Measurements from ENCODE around the gene PEMT. TPM values are rescaled to one million over a fixed set of nuclear protein-coding genes. Genes with fewer than 3 reads are reported as not detected.

The PEMT gene
- total RNA-seq, 1 donor from 2014 or later: 24.0 TPM

DNA sequence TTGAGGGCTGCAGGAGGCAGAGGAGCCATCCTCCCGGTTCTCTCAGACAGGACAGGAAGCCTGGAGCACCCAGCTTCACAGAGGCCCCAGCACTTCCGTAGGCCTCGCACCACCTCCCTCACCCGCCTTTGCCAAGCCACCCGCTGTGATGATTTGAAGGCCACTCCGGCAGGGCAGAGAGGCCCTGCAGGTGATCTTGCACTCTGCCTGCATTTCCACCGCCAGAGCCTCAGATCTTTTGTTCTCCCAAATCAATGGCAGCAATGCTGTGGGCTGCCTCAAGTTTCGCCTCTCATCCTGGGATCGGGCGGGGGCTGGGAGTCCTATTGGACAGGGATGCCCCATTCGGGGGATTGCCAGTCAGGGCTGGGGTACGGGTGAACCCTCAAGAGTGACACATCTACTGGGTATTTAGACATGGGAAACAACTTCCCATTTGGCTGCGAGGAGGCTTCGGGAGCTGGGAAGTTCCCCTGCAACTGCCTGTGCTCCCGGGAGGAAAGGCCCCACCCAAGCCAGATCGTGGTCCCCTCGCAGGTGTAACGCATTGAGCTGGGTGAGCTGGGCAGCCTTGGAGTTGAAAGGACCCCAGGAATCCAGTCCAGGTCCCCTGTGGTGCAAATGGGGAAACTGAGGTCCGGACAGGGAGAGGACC, 34.8 kb upstream of the PEMT start:
- H3K9me3 Mint-ChIP-seq (ENCODE audit: unreplicated experiment): peaks cover 2% of the 10 kb centered on the region
- H3K27me3 Mint-ChIP-seq (ENCODE audit: unreplicated experiment): peaks cover 2% of the 10 kb centered on the region
- peaks cover 12% of the 10 kb centered on the region for H3K4me1 Mint-ChIP-seq (ENCODE audit: low read depth, unreplicated experiment)
- no peak for TF ChIP-seq CTCF (IDR thresholded peaks at IDR 0.05; ENCODE audit: partially characterized antibody, unreplicated experiment)
- no peak overlapping the region for H3K27ac Mint-ChIP-seq (ENCODE audit: unreplicated experiment)
- DNase-seq: no peak
- H3K36me3 Mint-ChIP-seq (ENCODE audit: unreplicated experiment): no peaks in the 10 kb centered on the region
- no peak overlapping the region for H3K4me3 Mint-ChIP-seq (ENCODE audit: unreplicated experiment)

GRCh38 chr17:17624741-17625140, 33.2 kb upstream of the PEMT start:
- Mint-ChIP-seq H3K4me3 (ENCODE audit: unreplicated experiment) (no peak overlapping the region), H3K27ac (ENCODE audit: unreplicated experiment) (no peak overlapping the region), H3K4me1 (ENCODE audit: low read depth, unreplicated experiment) (peaks cover 12% of the 10 kb centered on the region), H3K27me3 (ENCODE audit: unreplicated experiment) (peaks cover 2% of the 10 kb centered on the region), H3K36me3 (ENCODE audit: unreplicated experiment) (no peaks in the 10 kb centered on the region), H3K9me3 (ENCODE audit: unreplicated experiment) (peaks cover 2% of the 10 kb centered on the region)
- TF ChIP-seq CTCF (IDR thresholded peaks at IDR 0.05; ENCODE audit: partially characterized antibody, unreplicated experiment): no peak
- DNase-seq: no peak

- Mint-ChIP-seq H3K9me3 (ENCODE audit: unreplicated experiment) (peaks cover 2% of the 10 kb centered on the region), H3K4me1 (ENCODE audit: low read depth, unreplicated experiment) (peaks cover 12% of the 10 kb centered on the region), H3K27me3 (ENCODE audit: unreplicated experiment) (peaks cover 2% of the 10 kb centered on the region), H3K36me3 (ENCODE audit: unreplicated experiment) (no peaks in the 10 kb centered on the region), H3K4me3 (ENCODE audit: unreplicated experiment) (peak overlapping the region; percentile 5), H3K27ac (ENCODE audit: unreplicated experiment) (no peak overlapping the region)
- no peak for DNase-seq
- TF ChIP-seq CTCF (IDR thresholded peaks at IDR 0.05; ENCODE audit: partially characterized antibody, unreplicated experiment): no peak
Observed at GRCh38 chr17:17623904-17624303, 32.4 kb upstream of the PEMT start.

DNA sequence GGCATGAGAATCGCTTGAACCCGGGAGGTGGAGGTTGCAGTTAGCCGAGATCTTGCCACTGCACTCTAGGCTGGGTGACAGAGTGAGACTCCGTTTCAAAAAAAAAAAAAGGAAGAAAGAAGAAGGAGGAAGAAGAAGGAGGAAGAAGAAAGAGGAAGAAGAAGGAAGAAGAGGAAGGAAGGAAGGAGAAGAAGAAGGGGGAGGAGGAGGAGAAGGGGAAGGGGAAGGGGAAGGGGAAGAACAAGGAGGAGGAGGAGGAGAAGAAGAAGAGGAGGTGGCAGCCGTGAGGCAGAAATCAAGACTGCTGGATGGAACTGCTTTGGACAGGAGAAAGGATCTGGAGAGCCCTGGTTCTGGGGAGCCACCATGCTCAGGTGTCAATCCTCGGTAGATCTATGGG, 29.7 kb upstream of the PEMT start:
- no peak for TF ChIP-seq CTCF (IDR thresholded peaks at IDR 0.05; ENCODE audit: partially characterized antibody, unreplicated experiment)
- Mint-ChIP-seq H3K27me3 (ENCODE audit: unreplicated experiment) (peaks cover 2% of the 10 kb centered on the region), H3K4me1 (ENCODE audit: low read depth, unreplicated experiment) (peaks cover 13% of the 10 kb centered on the region), H3K4me3 (ENCODE audit: unreplicated experiment) (no peak overlapping the region), H3K9me3 (ENCODE audit: unreplicated experiment) (no peaks in the 10 kb centered on the region), H3K27ac (ENCODE audit: unreplicated experiment) (no peak overlapping the region), H3K36me3 (ENCODE audit: unreplicated experiment) (no peaks in the 10 kb centered on the region)
- no peak for DNase-seq

DNA sequence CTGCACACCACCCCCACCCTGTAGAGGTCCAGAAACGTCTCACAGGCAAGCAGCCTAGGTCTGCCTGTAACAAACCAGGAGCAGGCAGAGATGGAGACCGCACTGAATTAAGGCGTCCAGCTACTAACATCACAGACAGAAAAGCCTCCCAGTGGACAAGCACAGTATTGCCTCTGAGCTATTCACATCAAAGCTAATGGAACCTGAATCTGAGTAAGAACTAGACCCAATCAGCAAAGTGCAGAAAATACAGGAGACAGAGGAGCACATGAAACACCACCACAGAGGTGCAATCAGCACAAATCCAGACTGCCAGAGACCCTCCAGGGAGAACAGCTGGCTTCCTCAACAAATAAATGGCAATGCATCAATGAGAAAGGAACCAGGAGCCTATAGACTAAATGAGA, 22.2 kb upstream of the PEMT start:
- H3K9me3 Mint-ChIP-seq (ENCODE audit: unreplicated experiment): no peaks in the 10 kb centered on the region
- H3K4me3 Mint-ChIP-seq (ENCODE audit: unreplicated experiment): peak overlapping the region; percentile 2
- H3K4me1 Mint-ChIP-seq (ENCODE audit: low read depth, unreplicated experiment): peaks cover 11% of the 10 kb centered on the region
- TF ChIP-seq CTCF (IDR thresholded peaks at IDR 0.05; ENCODE audit: partially characterized antibody, unreplicated experiment): peak; percentile 81
- H3K27ac Mint-ChIP-seq (ENCODE audit: unreplicated experiment): peak overlapping the region; percentile 7
- H3K36me3 Mint-ChIP-seq (ENCODE audit: unreplicated experiment): peaks cover 4% of the 10 kb centered on the region
- no peaks in the 10 kb centered on the region for H3K27me3 Mint-ChIP-seq (ENCODE audit: unreplicated experiment)
- DNase-seq: peak; percentile 67

All from glutamatergic neuron (in vitro differentiated cells).